Measurements from ENCODE around the gene APP.

DNA sequence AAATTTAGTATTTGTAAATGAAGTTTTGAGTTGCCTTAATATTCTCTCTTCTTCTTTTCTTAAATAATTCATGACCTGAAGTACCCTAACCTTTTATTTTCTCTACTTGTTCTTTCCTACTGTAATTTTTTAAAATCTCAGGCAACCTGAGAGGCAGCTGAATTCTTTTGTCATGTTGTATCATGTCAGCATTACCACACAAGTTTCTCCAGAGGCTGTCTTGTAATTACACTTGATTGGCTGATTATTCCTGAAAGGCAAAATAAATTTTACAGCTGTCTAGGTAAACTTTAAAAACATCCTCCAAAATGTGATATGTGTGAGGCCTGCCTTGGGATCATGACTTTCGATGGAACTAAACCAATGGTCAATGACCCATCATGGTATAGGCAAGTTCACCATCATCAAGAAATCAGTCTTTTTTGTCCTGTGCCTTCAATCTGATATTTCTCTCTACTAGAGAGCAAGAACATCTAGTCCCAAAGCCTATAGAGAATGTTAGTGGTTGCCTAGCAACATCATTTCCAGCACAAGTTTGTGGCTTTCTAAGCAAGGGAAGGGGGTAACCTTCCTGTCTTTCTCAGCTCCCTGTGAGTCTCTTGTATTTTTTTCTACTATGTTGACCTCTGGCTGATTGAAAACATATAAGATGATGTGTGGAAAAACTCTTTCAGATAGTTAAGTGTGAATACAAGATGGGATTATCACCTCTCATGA lies 320.3 kb downstream of the APP start:
- TF ChIP-seq, protein P1, sequence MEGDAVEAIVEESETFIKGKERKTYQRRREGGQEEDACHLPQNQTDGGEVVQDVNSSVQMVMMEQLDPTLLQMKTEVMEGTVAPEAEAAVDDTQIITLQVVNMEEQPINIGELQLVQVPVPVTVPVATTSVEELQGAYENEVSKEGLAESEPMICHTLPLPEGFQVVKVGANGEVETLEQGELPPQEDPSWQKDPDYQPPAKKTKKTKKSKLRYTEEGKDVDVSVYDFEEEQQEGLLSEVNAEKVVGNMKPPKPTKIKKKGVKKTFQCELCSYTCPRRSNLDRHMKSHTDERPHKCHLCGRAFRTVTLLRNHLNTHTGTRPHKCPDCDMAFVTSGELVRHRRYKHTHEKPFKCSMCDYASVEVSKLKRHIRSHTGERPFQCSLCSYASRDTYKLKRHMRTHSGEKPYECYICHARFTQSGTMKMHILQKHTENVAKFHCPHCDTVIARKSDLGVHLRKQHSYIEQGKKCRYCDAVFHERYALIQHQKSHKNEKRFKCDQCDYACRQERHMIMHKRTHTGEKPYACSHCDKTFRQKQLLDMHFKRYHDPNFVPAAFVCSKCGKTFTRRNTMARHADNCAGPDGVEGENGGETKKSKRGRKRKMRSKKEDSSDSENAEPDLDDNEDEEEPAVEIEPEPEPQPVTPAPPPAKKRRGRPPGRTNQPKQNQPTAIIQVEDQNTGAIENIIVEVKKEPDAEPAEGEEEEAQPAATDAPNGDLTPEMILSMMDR (IDR thresholded peaks at IDR 0.05 in 2 of 3, conservative IDR thresholded peaks at IDR 0.05 in 1 of 3; ENCODE audit: control insufficient read depth in 2 of 3, extremely low read depth in 1 of 3, insufficient read depth in 1 of 3, low read depth in 3 of 3, low read length in 3 of 3) = no peak
- TF ChIP-seq MYC (IDR thresholded peaks at IDR 0.05; ENCODE audit: insufficient read depth, insufficient read length, insufficient replicate concordance, low read length, severe bottlenecking) = no peak
- TF ChIP-seq, protein P2, sequence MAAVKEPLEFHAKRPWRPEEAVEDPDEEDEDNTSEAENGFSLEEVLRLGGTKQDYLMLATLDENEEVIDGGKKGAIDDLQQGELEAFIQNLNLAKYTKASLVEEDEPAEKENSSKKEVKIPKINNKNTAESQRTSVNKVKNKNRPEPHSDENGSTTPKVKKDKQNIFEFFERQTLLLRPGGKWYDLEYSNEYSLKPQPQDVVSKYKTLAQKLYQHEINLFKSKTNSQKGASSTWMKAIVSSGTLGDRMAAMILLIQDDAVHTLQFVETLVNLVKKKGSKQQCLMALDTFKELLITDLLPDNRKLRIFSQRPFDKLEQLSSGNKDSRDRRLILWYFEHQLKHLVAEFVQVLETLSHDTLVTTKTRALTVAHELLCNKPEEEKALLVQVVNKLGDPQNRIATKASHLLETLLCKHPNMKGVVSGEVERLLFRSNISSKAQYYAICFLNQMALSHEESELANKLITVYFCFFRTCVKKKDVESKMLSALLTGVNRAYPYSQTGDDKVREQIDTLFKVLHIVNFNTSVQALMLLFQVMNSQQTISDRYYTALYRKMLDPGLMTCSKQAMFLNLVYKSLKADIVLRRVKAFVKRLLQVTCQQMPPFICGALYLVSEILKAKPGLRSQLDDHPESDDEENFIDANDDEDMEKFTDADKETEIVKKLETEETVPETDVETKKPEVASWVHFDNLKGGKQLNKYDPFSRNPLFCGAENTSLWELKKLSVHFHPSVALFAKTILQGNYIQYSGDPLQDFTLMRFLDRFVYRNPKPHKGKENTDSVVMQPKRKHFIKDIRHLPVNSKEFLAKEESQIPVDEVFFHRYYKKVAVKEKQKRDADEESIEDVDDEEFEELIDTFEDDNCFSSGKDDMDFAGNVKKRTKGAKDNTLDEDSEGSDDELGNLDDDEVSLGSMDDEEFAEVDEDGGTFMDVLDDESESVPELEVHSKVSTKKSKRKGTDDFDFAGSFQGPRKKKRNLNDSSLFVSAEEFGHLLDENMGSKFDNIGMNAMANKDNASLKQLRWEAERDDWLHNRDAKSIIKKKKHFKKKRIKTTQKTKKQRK (IDR thresholded peaks at IDR 0.05; ENCODE audit: low read depth, low read length) = no peak
- no peak for TF ChIP-seq POLR2A (IDR thresholded peaks at IDR 0.05; ENCODE audit: low read depth, low read length)
- TF ChIP-seq MEF2B (IDR thresholded peaks at IDR 0.05; ENCODE audit: partially characterized antibody, poor library complexity, severe bottlenecking) = no peak
- TF ChIP-seq EZH2 (IDR thresholded peaks at IDR 0.05; ENCODE audit: borderline replicate concordance, control insufficient read depth, low read depth, low read length) = no peak
- TF ChIP-seq EP300 (IDR thresholded peaks at IDR 0.05; ENCODE audit: borderline replicate concordance in 1 of 2, control insufficient read depth in 1 of 2, low read depth in 2 of 2, low read length in 2 of 2) = no peak
- TF ChIP-seq ZNF274 (IDR thresholded peaks at IDR 0.05; ENCODE audit: insufficient read depth, insufficient read length) = no peak

Data from GM12878 (cell line).